ENCODE data around the gene PAX4.
A peak's percentile ranks its signal among the peaks of the same experiment; 100 is the strongest.

Gene PAX4

DNA sequence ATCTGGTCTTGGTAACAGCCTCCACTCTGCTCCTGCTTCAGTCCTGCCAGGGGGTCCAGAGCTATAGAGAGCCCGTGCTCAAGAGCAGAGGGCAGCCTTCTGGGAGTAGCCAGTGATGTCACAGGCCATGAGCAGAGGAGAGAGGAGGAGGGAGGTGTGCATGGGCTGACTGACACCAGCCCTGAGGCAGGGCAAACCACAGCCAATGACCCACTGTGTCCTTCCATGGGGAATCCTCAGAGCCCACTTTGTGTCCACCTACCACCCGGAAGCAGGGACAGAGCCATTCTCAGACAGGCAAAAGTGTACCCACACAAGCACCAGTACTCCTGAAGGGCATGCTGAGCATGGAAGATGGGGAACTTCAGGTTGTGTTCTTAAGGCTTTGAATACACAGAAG, at the start of gene PAX4:
TSS of gene PAX4 (minus strand) at position 101 of the 400 bp plus-strand sequence. CDS start 2,214 bp downstream, outside the sequence.
- DNase-seq: no peak

GRCh38 chr7:127667017-127667670, 49.2 kb upstream of the PAX4 start:
- no peak for DNase-seq

DNA sequence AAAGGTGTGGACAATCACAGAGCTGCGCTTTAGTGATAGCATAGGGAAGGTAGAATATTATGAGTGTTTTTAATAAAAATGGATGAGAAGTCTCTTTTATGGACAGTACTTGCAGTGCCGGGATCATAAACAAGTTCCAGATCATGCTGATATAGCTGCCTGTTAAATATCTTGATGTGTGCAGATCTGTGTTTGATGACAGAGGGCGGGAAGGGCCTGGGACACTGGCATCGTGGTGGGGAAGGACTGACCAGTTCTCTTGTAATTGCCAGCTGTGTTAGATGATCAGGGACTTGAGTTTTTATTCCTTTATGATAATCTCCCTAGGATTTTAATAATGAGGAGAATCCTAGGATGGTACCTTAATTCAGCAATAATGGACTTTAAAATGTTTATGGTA, 48.7 kb upstream of the PAX4 start:
- DNase-seq: no peak

DNA sequence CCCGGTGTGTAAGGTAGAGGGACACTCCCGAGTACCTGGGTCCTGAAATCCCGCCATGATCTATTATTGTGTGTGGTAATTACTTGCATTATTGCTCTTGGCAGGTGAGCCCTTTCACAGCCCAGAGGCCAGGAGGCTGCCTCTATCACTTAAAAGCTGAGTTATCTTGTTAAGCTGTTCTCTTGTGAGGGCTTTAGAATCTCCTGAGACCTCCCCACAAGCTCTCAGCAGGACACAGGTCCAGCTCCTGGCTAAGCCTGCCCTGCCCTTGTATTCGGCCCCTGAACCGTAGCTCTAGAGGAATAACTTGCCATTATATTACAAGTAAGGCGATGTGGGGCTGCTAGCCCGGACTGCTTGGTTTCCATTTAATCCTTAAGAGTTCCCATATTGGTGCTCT, 48.0 kb upstream of the PAX4 start:
- DNase-seq: no peak

DNA sequence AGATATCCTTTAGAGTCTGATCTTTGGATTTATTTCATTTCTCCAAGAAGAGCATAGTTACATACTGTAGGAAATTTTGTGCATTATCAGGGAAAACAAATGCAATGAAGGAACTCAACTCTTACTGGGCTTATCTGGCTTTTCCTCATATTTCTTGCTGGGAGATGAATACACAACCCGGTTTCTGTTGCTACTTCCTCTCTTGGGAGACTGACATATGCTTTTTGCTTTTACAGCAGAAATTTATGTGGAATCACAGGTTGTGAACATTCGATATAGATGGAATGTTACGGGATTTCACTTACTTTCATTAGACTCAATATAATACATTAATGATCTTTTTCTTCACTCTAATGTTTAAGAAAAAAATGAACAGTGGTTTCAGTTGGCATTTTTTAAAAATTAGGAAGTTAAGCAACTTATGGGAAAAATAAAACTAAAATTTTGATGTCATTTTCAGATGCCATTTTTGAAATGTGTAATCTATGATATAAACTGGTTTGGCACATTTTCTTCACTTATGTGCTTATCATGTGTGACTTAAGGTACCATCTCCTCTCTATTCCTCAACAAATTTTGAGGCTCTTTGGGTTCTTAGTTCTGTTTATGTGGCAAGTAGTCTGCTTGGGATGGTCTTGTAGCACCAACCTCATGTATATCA, 41.2 kb upstream of the PAX4 start:
- DNase-seq: no peak

DNA sequence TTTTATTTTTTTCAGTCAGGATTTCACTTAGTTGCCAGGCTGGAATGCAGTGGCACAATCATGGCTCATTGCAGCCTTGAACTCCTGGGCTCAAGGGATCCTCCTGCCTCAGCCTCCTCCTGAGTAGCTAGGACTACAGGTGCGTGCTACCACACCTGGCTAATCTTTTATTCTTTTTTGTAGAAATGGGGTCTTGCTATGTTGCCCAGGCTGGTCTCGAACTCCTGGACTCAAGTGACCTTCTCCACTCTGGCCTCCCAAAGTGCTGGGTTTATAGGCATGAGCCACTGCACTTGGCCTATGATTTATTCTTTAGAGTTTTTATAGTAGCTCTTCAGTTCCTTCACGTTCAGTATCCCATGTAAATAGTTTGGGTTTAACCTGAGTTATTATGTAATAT, 39.6 kb upstream of the PAX4 start:
- DNase-seq: no peak

- DNase-seq: no peak
Measured at GRCh38 chr7:127655720-127656119, 37.8 kb upstream of the PAX4 start.

GRCh38 chr7:127654404-127655394, 36.8 kb upstream of the PAX4 start:
- peak; percentile 13 for DNase-seq

GRCh38 chr7:127653396-127653795, 35.5 kb upstream of the PAX4 start:
- no peak for DNase-seq

- DNase-seq: no peak
Measured at GRCh38 chr7:127652333-127653248, 34.6 kb upstream of the PAX4 start.

DNA sequence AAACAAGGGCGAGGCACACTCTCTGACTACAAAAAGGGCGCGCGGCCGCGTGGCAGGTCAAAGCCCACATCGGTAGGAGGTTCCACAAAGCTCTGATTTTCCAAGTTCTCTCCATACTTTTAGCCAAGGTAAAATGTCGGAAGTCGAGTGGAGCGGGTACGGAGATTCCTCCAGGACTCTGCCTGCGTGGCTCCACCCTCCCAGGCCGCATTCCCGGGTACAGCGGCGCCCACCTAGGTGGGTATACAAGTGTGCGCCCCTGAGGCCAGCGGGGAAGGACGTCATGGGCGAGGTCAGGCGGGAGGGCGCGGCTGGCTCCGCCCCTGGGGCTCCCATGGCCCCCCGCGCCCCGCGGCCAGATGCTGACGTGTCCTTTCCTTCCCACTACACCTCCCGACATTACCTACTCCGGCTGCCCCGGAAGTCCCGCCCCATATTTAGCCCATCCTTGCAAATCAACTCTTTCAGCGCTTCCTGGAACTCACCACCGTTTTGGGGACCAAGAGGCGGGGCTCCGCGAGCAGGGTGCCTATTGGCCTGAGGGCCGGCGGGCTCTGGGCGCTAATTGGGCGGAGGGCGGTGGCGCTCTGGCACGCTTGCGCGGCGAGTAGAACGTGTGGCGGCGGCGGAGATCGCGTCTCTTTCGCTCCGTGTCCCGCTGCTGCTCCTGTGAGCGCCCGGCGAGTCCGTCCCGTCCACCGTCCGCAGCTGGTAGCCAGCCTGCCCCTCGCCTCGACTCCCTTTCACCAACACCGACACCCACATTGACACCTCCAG, 33.8 kb upstream of the PAX4 start, which contains the start of gene SND1:
TSS of gene SND1 (plus strand) at position 639 of the 777 bp plus-strand sequence. CDS start 180 bp downstream, outside the sequence.
- peak; percentile 98 for DNase-seq

- no peak for DNase-seq
Measured at GRCh38 chr7:127650847-127651555, 33.1 kb upstream of the PAX4 start.

- DNase-seq: no peak
Measured at GRCh38 chr7:127648986-127649385, 31.0 kb upstream of the PAX4 start.

GRCh38 chr7:127647636-127648035, 29.7 kb upstream of the PAX4 start:
- no peak for DNase-seq

DNA sequence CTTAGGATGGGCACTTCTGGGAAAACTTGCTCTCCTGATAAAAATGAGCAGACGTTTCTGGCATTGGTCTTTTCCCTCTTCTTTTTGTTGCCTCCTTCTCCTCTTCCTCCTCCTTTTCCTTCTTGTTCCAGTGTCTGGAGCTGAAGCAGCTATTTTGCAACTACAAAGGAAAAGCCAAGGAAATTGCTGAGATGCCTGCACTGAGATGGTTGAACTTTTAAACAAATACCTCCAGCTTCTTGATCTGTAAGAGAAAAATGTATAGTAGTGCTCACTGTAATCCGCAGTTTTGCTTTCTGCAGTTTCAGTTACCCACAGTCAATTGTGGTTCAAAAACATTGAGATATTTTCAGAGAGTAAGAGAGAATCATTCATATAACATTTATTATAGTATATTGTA, 26.5 kb upstream of the PAX4 start:
- DNase-seq: no peak

DNA sequence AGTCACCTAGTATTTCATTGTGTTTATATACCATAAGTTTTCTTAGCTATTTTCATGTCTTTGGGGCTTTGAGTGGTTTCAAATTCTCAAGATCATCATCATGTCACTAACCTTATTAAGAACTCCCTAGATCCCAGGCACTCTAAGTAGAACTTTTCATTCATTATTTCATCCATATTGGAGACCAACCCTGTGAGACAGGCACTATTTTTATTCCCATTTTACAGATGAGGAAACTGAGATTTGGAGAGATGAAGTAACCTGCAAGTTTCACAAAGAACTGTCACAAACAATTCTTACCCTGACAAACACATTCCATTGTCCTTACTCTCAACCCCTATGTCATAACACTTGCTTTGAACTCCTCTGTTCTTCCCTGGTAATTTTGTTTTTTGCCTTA, 20.3 kb upstream of the PAX4 start:
- DNase-seq: no peak

DNA sequence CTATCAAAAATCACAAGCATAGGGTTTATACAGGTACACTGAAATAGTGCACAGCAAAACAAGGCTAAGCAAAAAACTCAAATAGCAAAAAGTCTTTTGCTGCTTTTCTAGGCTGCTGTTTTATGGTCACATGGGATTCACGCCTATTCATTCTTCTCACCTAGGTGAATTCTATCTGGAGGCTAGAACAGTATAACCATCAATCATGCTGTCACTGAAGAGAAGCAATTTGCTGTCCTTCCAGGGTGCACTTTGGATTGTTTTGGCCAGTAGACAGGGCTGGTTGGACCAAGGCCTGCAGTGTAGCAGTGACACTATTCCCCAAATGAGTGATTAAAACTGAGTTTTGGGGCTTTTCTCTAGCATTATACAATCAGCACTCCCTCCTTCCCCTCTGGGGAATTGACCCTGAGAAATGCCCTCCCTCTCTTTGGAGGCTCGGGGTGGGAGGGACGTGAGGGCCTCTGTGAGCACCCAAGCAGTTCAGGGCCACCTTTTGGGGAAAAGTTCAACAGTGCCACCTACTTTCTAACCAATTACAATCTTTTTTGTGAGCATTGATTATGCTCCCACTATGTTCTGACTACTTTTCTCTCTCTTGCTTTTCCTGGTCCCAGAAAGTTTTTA, 17.8 kb upstream of the PAX4 start:
- no peak for DNase-seq

DNA sequence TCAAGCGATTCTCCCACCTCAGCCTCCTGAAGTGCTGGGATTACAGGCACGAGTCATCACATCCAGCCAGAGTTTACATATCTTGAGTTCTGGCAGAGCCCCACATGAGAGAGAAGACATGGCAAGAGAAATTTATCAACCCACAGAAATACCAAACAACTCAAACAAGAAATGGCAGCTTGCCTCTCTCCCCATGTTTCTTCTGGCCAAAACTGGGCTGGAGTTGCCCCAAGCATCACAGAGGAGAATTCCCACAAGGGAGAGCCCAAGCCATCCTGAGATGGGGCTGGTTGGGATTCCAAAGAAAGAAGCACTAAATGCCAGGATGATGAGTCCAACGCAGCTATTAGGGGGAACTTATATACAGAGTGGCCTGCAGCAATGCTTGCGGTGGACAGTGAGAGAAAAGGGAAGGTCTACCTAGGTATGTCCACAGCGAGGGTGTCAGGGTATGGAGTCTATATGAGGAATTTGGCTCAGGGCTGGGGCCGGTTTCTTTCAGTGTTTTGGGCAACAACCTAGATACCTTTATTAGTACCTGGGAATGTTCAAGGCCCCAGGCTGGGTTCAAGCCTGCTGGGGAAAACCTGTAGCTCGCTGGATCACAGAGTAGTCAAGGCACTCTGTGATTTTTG, 14.5 kb upstream of the PAX4 start:
- no peak for DNase-seq

GRCh38 chr7:127629268-127629854, 11.4 kb upstream of the PAX4 start:
- DNase-seq: no peak

All from GF-D8 (cell line).